GM23338 (cell line): ENCODE measurements around the gene KRTAP10-5.

Experiments
- CREB1 ChIP-seq: fragments of 250-450 bp; sonication (Bioruptor Pico); IDR thresholded peaks from 2 replicates; pipeline ENCODE4 v1.5.0; 2020; ENCODE audit warnings: low read depth, mild to moderate bottlenecking, moderate library complexity
- EZH2 ChIP-seq: fragments of 200-600 bp; sonication (generic); IDR thresholded peaks from one replicate; pipeline ENCODE4 v1.8.0; 2017; ENCODE audit warnings: antibody characterized with exemption, mild to moderate bottlenecking, low read depth; ENCODE audit not compliant: unreplicated experiment
- EZH2phosphoT487 ChIP-seq: fragments of 200-600 bp; sonication (generic); IDR thresholded peaks from one replicate; pipeline ENCODE4 v1.8.1; 2018; ENCODE audit warnings: antibody characterized with exemption; ENCODE audit not compliant: unreplicated experiment
- POLR2AphosphoS5 ChIP-seq: IDR thresholded peaks from 2 replicates; pipeline ENCODE4 v1.6.1; 2016; ENCODE audit warnings: antibody characterized with exemption, low read depth
- TF ChIP-seq, protein P1 (sequence below), 2 experiments: fragments of 200-600 bp in 1 of 2; sonication (generic) in 1 of 2; conservative IDR thresholded peaks; 2 replicates each; pipeline versions ENCODE4 v1.5.1 to v1.6.1; 2016 to 2017; ENCODE audit warnings: antibody characterized with exemption in 2 of 2, low read depth in 2 of 2, mild to moderate bottlenecking in 2 of 2, moderate library complexity in 1 of 2
- TF ChIP-seq, protein P2 (sequence below): IDR thresholded peaks from one replicate; pipeline ENCODE4 v1.6.1; 2018; ENCODE audit warnings: antibody characterized with exemption; ENCODE audit not compliant: unreplicated experiment
- TF ChIP-seq, protein P3 (sequence below): IDR thresholded peaks from 2 replicates; pipeline ENCODE4 v1.6.1; 2016; ENCODE audit warnings: antibody characterized with exemption

DNA sequence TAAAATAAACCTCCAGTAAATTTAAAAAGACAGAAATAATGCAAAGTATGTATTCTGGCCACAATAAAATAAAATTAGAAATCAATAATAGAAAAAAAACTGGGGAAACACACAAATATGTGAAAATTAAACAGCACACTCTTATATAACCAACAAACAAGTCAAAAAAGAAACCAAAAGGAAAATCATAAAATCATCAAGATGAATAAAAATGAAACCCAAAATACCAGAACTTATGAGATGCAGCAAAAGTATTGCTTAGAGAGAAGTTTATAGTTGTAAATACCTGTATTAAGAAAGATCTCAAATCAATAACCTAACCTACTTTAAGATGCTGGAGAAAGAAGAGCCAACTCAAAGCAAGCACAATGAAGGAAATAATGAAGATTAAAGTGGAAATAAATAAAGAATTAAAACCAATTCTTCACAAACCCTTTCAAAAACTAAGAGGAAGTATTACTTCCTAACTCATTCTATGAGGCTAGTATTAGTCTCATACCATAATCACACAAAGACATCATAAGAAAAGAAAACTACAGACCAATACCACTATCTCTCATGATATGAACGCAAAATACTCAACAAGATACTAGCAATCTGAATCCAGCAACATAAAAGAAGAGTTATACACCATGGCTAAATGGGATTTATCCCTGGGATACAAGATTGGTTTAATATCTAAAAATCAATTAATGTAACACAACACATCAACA, 15.4 kb downstream of the KRTAP10-5 start:
- no peak for TF ChIP-seq CREB1 (CRISPR knock-in tag)
- TF ChIP-seq, protein P1, sequence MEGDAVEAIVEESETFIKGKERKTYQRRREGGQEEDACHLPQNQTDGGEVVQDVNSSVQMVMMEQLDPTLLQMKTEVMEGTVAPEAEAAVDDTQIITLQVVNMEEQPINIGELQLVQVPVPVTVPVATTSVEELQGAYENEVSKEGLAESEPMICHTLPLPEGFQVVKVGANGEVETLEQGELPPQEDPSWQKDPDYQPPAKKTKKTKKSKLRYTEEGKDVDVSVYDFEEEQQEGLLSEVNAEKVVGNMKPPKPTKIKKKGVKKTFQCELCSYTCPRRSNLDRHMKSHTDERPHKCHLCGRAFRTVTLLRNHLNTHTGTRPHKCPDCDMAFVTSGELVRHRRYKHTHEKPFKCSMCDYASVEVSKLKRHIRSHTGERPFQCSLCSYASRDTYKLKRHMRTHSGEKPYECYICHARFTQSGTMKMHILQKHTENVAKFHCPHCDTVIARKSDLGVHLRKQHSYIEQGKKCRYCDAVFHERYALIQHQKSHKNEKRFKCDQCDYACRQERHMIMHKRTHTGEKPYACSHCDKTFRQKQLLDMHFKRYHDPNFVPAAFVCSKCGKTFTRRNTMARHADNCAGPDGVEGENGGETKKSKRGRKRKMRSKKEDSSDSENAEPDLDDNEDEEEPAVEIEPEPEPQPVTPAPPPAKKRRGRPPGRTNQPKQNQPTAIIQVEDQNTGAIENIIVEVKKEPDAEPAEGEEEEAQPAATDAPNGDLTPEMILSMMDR (conservative IDR thresholded peaks at IDR 0.05; ENCODE audit: low read depth in 2 of 2): no peak
- no peak for TF ChIP-seq EZH2
- TF ChIP-seq POLR2AphosphoS5: no peak
- TF ChIP-seq, protein P2, sequence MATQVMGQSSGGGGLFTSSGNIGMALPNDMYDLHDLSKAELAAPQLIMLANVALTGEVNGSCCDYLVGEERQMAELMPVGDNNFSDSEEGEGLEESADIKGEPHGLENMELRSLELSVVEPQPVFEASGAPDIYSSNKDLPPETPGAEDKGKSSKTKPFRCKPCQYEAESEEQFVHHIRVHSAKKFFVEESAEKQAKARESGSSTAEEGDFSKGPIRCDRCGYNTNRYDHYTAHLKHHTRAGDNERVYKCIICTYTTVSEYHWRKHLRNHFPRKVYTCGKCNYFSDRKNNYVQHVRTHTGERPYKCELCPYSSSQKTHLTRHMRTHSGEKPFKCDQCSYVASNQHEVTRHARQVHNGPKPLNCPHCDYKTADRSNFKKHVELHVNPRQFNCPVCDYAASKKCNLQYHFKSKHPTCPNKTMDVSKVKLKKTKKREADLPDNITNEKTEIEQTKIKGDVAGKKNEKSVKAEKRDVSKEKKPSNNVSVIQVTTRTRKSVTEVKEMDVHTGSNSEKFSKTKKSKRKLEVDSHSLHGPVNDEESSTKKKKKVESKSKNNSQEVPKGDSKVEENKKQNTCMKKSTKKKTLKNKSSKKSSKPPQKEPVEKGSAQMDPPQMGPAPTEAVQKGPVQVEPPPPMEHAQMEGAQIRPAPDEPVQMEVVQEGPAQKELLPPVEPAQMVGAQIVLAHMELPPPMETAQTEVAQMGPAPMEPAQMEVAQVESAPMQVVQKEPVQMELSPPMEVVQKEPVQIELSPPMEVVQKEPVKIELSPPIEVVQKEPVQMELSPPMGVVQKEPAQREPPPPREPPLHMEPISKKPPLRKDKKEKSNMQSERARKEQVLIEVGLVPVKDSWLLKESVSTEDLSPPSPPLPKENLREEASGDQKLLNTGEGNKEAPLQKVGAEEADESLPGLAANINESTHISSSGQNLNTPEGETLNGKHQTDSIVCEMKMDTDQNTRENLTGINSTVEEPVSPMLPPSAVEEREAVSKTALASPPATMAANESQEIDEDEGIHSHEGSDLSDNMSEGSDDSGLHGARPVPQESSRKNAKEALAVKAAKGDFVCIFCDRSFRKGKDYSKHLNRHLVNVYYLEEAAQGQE: no peak
- TF ChIP-seq, protein P3, sequence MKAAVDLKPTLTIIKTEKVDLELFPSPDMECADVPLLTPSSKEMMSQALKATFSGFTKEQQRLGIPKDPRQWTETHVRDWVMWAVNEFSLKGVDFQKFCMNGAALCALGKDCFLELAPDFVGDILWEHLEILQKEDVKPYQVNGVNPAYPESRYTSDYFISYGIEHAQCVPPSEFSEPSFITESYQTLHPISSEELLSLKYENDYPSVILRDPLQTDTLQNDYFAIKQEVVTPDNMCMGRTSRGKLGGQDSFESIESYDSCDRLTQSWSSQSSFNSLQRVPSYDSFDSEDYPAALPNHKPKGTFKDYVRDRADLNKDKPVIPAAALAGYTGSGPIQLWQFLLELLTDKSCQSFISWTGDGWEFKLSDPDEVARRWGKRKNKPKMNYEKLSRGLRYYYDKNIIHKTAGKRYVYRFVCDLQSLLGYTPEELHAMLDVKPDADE: no peak
- TF ChIP-seq EZH2phosphoT487: no peak
